H1 (cell line): ENCODE results near the gene KRTAP1-5. TPM values are rescaled to one million over a fixed set of nuclear protein-coding genes. Genes with fewer than 3 reads are reported as not detected.

Experiments
- CREB1 ChIP-seq: IDR thresholded peaks from 2 replicates; pipeline ENCODE4 v1.6.1; 2012; ENCODE audit warnings: inconsistent platforms
- GTF2F1 ChIP-seq: IDR thresholded peaks from 2 replicates; pipeline ENCODE4 v1.6.1; 2012; ENCODE audit warnings: low read depth, low read length, improper control_type of control experiment, borderline replicate concordance
- KDM4A ChIP-seq: IDR thresholded peaks from one replicate; pipeline ENCODE4 v1.7.1; 2012; ENCODE audit warnings: low read depth, mild to moderate bottlenecking, moderate library complexity, low read length, inconsistent platforms; ENCODE audit not compliant: severe bottlenecking
- PHF8 ChIP-seq: fragments of 200-600 bp; sonication (generic); conservative IDR thresholded peaks from 2 replicates; pipeline ENCODE4 v1.7.1; 2012; ENCODE audit warnings: low read depth, mild to moderate bottlenecking, inconsistent platforms, low read length, moderate library complexity
- RNF2 ChIP-seq: fragments of 200-900, 300-1000 bp; sonication (generic); IDR thresholded peaks from 2 replicates; pipeline ENCODE4 v1.7.1; 2016; ENCODE audit warnings: borderline replicate concordance, low read depth, mild to moderate bottlenecking, antibody characterized with exemption, low read length; ENCODE audit not compliant: poor library complexity, severe bottlenecking; ENCODE audit errors: missing control alignments
- SP1 ChIP-seq: IDR thresholded peaks from 2 replicates; pipeline ENCODE4 v1.6.1; 2011; ENCODE audit warnings: low read depth, low read length
- SP4 ChIP-seq: IDR thresholded peaks from 2 replicates; pipeline ENCODE4 v1.6.1; 2012; ENCODE audit warnings: low read length, inconsistent platforms
- TAF7 ChIP-seq: optimal IDR thresholded peaks from 2 replicates; pipeline ENCODE3; 2011; ENCODE audit warnings: low read depth, mild to moderate bottlenecking, inconsistent platforms, low read length, moderate library complexity, borderline replicate concordance
- TEAD4 ChIP-seq: IDR thresholded peaks from 2 replicates; pipeline ENCODE4 v1.6.1; 2012; ENCODE audit warnings: low read depth, low read length, inconsistent platforms, mixed read lengths
- polyA plus RNA-seq, 7 experiments: library from polyadenylated mRNA; depleted of rRNA in 3 of 7; stranded (reverse) in 5 of 7; unstranded in 2 of 7; fragments of >200 nt in 5 of 7; fragments of 200-250 nt in 2 of 7; gene quantifications; 1 replicate in 5 of 7; 2 replicates in 1 of 7; 4 replicates in 1 of 7; pipeline versions ENCODE4 v1.2.1 to v1.2.3, GENCODE V29; 2011 to 2013; ENCODE audit warnings: missing spikeins in 2 of 7, mixed read lengths in 2 of 7
- total RNA-seq: library from RNA; stranded (reverse); fragmentation: NEBNext Ultra II Directional; extraction: Animal tissue kit (Norgen Biotek cat#: 25700); gene quantifications from 2 replicates; pipeline ENCODE4 v1.2.1, GENCODE V29; 2021
- TF ChIP-seq, protein P1 (sequence below), 3 experiments: IDR thresholded peaks; 1 replicate in 2 of 3; 2 replicates in 1 of 3; pipeline versions ENCODE4 v1.5.1 to v1.6.1; 2011; ENCODE audit warnings: low read length in 3 of 3, mild to moderate bottlenecking in 3 of 3, inconsistent platforms in 2 of 3, low read depth in 1 of 3, moderate library complexity in 1 of 3; ENCODE audit not compliant: insufficient read depth in 1 of 3; ENCODE audit errors: control extremely low read depth in 1 of 3
- TF ChIP-seq, protein P2 (sequence below): IDR thresholded peaks from 2 replicates; pipeline ENCODE4 v1.6.1; 2012; ENCODE audit warnings: inconsistent platforms

The KRTAP1-5 gene
- total and polyA plus RNA-seq, 2 of the 8 experiments (the other 6 are each of a cell fraction or from before 2014, with no cell fraction given) = not detected

DNA sequence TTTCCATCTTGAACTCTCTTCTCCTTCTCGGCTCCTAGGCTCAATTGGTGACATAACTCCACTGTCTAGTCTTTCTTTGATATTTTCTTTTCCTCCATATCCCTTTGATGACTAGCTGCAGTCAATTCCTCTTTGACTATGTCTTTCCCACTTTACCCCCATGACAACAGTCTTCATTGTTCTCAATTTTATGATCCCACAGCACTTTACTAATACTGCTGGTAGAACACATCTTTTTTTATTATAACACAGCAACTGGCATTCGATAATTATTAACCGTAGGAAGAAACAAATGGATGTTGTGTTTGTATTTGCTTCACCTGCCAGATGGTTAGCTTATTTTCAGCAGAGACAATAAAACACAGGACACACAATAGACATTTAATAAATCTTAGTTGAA lies 34.3 kb downstream of the KRTAP1-5 start (continued):
- TF ChIP-seq, protein P1, sequence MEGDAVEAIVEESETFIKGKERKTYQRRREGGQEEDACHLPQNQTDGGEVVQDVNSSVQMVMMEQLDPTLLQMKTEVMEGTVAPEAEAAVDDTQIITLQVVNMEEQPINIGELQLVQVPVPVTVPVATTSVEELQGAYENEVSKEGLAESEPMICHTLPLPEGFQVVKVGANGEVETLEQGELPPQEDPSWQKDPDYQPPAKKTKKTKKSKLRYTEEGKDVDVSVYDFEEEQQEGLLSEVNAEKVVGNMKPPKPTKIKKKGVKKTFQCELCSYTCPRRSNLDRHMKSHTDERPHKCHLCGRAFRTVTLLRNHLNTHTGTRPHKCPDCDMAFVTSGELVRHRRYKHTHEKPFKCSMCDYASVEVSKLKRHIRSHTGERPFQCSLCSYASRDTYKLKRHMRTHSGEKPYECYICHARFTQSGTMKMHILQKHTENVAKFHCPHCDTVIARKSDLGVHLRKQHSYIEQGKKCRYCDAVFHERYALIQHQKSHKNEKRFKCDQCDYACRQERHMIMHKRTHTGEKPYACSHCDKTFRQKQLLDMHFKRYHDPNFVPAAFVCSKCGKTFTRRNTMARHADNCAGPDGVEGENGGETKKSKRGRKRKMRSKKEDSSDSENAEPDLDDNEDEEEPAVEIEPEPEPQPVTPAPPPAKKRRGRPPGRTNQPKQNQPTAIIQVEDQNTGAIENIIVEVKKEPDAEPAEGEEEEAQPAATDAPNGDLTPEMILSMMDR (IDR thresholded peaks at IDR 0.05; ENCODE audit: control extremely low read depth in 1 of 3, insufficient read depth in 1 of 3, low read depth in 1 of 3, low read length in 3 of 3) = no peak
- no peak for TF ChIP-seq SP1
- no peak for TF ChIP-seq RNF2
- TF ChIP-seq SP4 = no peak
- no peak for TF ChIP-seq PHF8
- TF ChIP-seq CREB1 = no peak
- no peak for TF ChIP-seq GTF2F1
- TF ChIP-seq, protein P2, sequence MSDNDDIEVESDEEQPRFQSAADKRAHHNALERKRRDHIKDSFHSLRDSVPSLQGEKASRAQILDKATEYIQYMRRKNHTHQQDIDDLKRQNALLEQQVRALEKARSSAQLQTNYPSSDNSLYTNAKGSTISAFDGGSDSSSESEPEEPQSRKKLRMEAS = no peak
- TF ChIP-seq KDM4A = no peak
- TF ChIP-seq TEAD4 = no peak
- TF ChIP-seq TAF7 = no peak
